GM12873 (cell line): Measurements from ENCODE around the gene SLC25A26.

Experiments
- CTCF ChIP-seq: IDR thresholded peaks from 2 replicates; pipeline ENCODE4 v1.5.1; 2012; ENCODE audit warnings: low read depth, mild to moderate bottlenecking, moderate library complexity, low read length, control low read depth; ENCODE audit not compliant: insufficient read depth; ENCODE audit errors: missing control alignments

SLC25A26 gene

GRCh38 chr3:66361356-66361755 is 140.6 kb downstream of the SLC25A26 start:
- TF ChIP-seq CTCF: no peak

DNA sequence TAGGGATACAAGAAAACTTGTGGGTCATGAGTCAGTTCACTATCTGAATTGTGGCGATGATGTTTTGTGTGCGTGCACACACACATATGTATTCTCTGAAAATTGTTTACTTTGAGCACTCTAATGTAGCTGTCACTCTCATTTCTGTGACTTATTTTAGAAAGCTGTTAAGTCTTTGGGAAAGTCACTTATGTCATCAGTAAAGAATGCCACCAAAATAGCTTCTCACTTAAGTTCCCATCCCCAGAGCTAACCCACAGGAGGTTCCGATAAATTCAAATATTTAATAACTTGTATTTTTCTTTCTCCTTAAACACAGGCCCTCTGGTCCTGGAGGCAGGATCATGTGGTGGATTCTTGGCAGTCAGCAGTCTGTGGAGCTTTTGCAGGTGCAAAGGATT is 141.7 kb downstream of the SLC25A26 start:
- TF ChIP-seq CTCF: no peak

DNA sequence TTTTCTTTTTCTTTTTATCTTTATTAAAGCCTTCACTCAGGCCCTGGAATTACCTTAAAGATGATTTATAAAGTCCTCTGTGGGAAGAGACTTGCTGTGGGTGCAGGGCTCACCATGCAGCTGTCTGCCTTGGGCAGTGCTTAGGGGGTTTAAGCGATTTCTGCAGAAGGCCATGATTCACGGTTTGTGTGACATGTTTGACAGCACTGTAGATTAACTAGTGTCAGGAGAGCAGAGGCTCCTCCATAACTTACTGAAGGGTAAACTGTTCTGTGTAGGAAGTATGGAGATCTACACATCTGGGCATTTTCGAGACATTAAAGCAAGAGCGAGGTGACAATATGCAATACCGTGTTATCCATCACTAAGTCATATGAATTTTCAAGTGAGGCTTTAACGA is 142.3 kb downstream of the SLC25A26 start:
- no peak for TF ChIP-seq CTCF

DNA sequence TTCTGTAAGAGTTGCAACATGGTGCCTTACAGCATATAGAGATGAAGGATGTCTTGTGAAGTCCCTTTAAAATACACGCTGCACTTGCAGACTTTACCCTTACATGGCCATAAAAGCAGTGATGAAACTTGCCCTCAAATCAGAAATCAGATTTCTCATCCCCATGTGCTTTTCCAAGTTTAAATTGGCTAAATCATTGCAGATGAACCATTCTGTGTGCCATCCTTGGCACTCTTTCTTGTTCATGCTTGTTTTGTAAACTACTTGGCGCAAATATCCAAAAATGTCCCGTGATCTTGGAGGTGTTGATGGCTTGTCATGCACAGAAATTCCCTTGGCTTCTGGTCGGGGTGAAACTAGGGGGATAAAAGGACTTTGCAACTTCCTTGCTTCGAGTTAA is 144.3 kb downstream of the SLC25A26 start:
- TF ChIP-seq CTCF: no peak

DNA sequence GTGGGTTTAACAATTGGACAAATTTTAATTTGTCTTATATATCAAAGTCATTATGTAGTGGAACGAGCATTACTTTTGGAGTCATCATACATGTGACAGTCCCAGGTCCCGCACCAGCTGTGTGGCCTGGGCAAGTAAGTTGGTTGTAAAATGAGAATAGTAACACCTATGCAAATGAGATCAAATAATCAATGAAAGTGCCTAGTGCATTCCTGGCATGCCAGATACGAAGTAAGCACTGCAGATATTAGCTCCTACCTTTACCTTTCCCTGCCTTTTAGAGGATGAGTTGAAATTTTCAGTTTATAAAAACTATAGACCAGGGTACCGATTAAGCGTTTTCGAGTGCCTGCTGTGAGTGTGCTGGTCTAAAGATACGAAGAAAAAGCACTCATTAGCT is 145.9 kb downstream of the SLC25A26 start:
- TF ChIP-seq CTCF: no peak

- no peak for TF ChIP-seq CTCF
Observed at GRCh38 chr3:66367979-66368378, 147.2 kb downstream of the SLC25A26 start.

DNA sequence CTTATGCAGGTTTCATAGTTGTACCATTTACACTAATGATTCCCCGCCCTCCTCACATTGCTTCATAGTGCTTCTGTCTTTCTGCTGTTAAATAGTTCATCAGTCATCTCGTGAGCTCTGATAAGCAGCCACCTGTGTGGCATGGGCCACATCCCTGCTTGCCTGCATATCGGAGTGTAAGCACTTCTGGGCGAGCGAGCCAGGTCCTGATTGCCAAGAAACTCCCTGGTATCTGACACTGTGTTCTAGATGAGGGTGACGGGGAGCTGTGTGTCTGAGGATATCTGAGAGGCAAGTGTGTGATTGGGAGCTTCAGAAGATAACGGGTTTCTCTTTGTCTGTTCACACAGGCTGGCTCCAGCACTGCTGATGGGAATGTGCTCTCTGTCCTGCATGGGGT is 149.4 kb downstream of the SLC25A26 start:
- no peak for TF ChIP-seq CTCF
